GM18907 (cell line): ENCODE results near the gene NHERF2.

Source experiments
- ATAC-seq: cut with Tn5 transposase; IDR thresholded peaks from one replicate; pipeline ENCODE4 v1.9.1; 2021; ENCODE audit warnings: mild to moderate bottlenecking, moderate library complexity; ENCODE audit not compliant: unreplicated experiment

NHERF2 gene

GRCh38 chr16:1990351-1991134 lies 36.2 kb upstream of the NHERF2 start:
- peak; percentile 6 for ATAC-seq

- peak; percentile 48 for ATAC-seq
These were observed 35.6 kb upstream of the NHERF2 start for GRCh38 chr16:1991135-1991551.

- ATAC-seq, result no peak
These were observed 35.1 kb upstream of the NHERF2 start for GRCh38 chr16:1991588-1991947.

GRCh38 chr16:1991948-1992703 lies 34.6 kb upstream of the NHERF2 start:
- peak; percentile 45 for ATAC-seq

GRCh38 chr16:1992704-1993317 lies 33.9 kb upstream of the NHERF2 start:
- ATAC-seq, result peak; percentile 3

GRCh38 chr16:1993731-1994131 lies 33.0 kb upstream of the NHERF2 start:
- ATAC-seq, result no peak

GRCh38 chr16:1997494-1998359 lies 29.0 kb upstream of the NHERF2 start:
- ATAC-seq, result no peak

GRCh38 chr16:1998360-1998835 lies 28.3 kb upstream of the NHERF2 start:
- ATAC-seq, result no peak

- no peak for ATAC-seq
These were observed 27.6 kb upstream of the NHERF2 start for GRCh38 chr16:1998852-1999801.

GRCh38 chr16:1999866-2000514 lies 26.7 kb upstream of the NHERF2 start:
- ATAC-seq, result no peak

- ATAC-seq, result no peak
These were observed 25.7 kb upstream of the NHERF2 start for GRCh38 chr16:2001035-2001434.

- ATAC-seq, result no peak
These were observed 25.0 kb upstream of the NHERF2 start for GRCh38 chr16:2001456-2002355.

GRCh38 chr16:2002406-2003230 lies 24.1 kb upstream of the NHERF2 start:
- no peak for ATAC-seq

- ATAC-seq, result no peak
These were observed 23.4 kb upstream of the NHERF2 start for GRCh38 chr16:2003231-2003826.

GRCh38 chr16:2003827-2004641 lies 22.7 kb upstream of the NHERF2 start:
- ATAC-seq, result peak; percentile 59
